H9 (cell line): ENCODE data around the gene IFNG-AS1. TPM values are rescaled to one million over a fixed set of nuclear protein-coding genes. Genes with fewer than 3 reads are reported as not detected.

Experiments used
- DNase-seq: peaks from one replicate; pipeline ENCODE4 v3.0.0-alpha.2; 2017
- H2AFZ ChIP-seq: one replicate; pipeline ENCODE4 v1.6.1; 2013; ENCODE audit warnings: mild to moderate bottlenecking, low read length, control low read depth, moderate library complexity
- H2AK5ac ChIP-seq: 2 replicates; pipeline ENCODE4 v1.6.1; 2013; ENCODE audit warnings: low read length, control low read depth, mixed read lengths; ENCODE audit not compliant: insufficient read length
- H2BK120ac ChIP-seq: one replicate; pipeline ENCODE4 v1.6.1; 2013; ENCODE audit warnings: low read depth, mild to moderate bottlenecking, low read length, control low read depth, inconsistent platforms; ENCODE audit not compliant: poor library complexity, severe bottlenecking
- H2BK12ac ChIP-seq: 2 replicates; pipeline ENCODE4 v1.6.1; 2013; ENCODE audit warnings: low read length, control low read depth, mixed read lengths, low read depth; ENCODE audit not compliant: insufficient read length
- H2BK15ac ChIP-seq: 2 replicates; pipeline ENCODE4 v1.6.1; 2013; ENCODE audit warnings: low read depth, low read length, control low read depth
- H2BK20ac ChIP-seq: one replicate; pipeline ENCODE4 v1.6.1; 2013; ENCODE audit warnings: low read depth, mild to moderate bottlenecking, low read length, control low read depth, inconsistent platforms; ENCODE audit not compliant: poor library complexity, severe bottlenecking
- H2BK5ac ChIP-seq: 2 replicates; pipeline ENCODE4 v1.6.1; 2013; ENCODE audit warnings: low read length, control low read depth, mixed read lengths; ENCODE audit not compliant: insufficient read length
- H3K14ac ChIP-seq: 2 replicates; pipeline ENCODE4 v1.6.1; 2013; ENCODE audit warnings: low read length, control low read depth; ENCODE audit not compliant: insufficient read depth
- H3K18ac ChIP-seq: 2 replicates; pipeline ENCODE4 v1.6.1; 2013; ENCODE audit warnings: low read depth, mild to moderate bottlenecking, mixed read lengths, low read length, control low read depth; ENCODE audit not compliant: insufficient read length
- H3K23ac ChIP-seq: 2 replicates; pipeline ENCODE4 v1.6.1; 2013; ENCODE audit warnings: low read length, control low read depth, mixed read lengths, low read depth; ENCODE audit not compliant: insufficient read length
- H3K23me2 ChIP-seq: 2 replicates; pipeline ENCODE4 v1.6.1; 2013; ENCODE audit warnings: low read depth, mild to moderate bottlenecking, mixed read lengths, low read length, control low read depth; ENCODE audit not compliant: insufficient read length, poor library complexity, severe bottlenecking
- H3K27ac ChIP-seq: 2 replicates; pipeline ENCODE4 v1.5.1; 2013; ENCODE audit warnings: low read length, control low read depth, mixed read lengths, low read depth; ENCODE audit not compliant: insufficient read length
- H3K27me3 ChIP-seq: 2 replicates; pipeline ENCODE4 v1.6.1; 2013; ENCODE audit warnings: low read length, control low read depth, inconsistent platforms; ENCODE audit not compliant: insufficient read depth
- H3K4ac ChIP-seq: 2 replicates; pipeline ENCODE4 v1.6.1; 2013; ENCODE audit warnings: low read depth, mild to moderate bottlenecking, control low read depth, inconsistent platforms, low read length, moderate library complexity
- H3K4me1 ChIP-seq: 2 replicates; pipeline ENCODE4 v1.6.1; 2013; ENCODE audit warnings: low read length, control low read depth, inconsistent platforms; ENCODE audit not compliant: insufficient read depth
- H3K4me2 ChIP-seq: 2 replicates; pipeline ENCODE4 v1.6.1; 2013; ENCODE audit warnings: low read length, control low read depth, mixed read lengths; ENCODE audit not compliant: insufficient read length, insufficient read depth
- H3K56ac ChIP-seq: 2 replicates; pipeline ENCODE4 v1.6.1; 2013; ENCODE audit warnings: low read depth, mild to moderate bottlenecking, mixed read lengths, low read length, control low read depth; ENCODE audit not compliant: insufficient read length
- H3K79me1 ChIP-seq: 2 replicates; pipeline ENCODE4 v1.6.1; 2013; ENCODE audit warnings: low read depth, mild to moderate bottlenecking, moderate library complexity, low read length, control low read depth, inconsistent platforms; ENCODE audit not compliant: insufficient read depth, poor library complexity, severe bottlenecking
- H3K79me2 ChIP-seq: 2 replicates; pipeline ENCODE4 v1.6.1; 2013; ENCODE audit warnings: low read length, control low read depth, inconsistent platforms; ENCODE audit not compliant: insufficient read depth
- H3K9ac ChIP-seq: 2 replicates; pipeline ENCODE4 v1.6.1; 2013; ENCODE audit warnings: low read length, control low read depth, mixed read lengths; ENCODE audit not compliant: insufficient read length; ENCODE audit errors: extremely low read depth
- H3K9me3 ChIP-seq: one replicate; pipeline ENCODE4 v1.6.1; 2013; ENCODE audit warnings: low read depth, low read length, inconsistent platforms; ENCODE audit not compliant: control insufficient read depth
- H3T11ph ChIP-seq: one replicate; pipeline ENCODE4 v1.6.1; 2013; ENCODE audit warnings: mild to moderate bottlenecking, low read length, control low read depth, inconsistent platforms
- H4K20me1 ChIP-seq: one replicate; pipeline ENCODE4 v1.6.1; 2013; ENCODE audit not compliant: control insufficient read depth, insufficient read length, insufficient read depth
- H4K5ac ChIP-seq: 2 replicates; pipeline ENCODE4 v1.6.1; 2013; ENCODE audit warnings: low read depth, mild to moderate bottlenecking, mixed read lengths, low read length, control low read depth; ENCODE audit not compliant: insufficient read length
- H4K8ac ChIP-seq: replicated peaks from 2 replicates; pipeline ENCODE4 v1.6.1; 2013; ENCODE audit warnings: low read length, control low read depth, mixed read lengths, low read depth; ENCODE audit not compliant: insufficient read length
- H4K91ac ChIP-seq: 2 replicates; pipeline ENCODE4 v1.6.1; 2013; ENCODE audit warnings: low read depth, mild to moderate bottlenecking, moderate library complexity, mixed read lengths, low read length, control low read depth; ENCODE audit not compliant: insufficient read length
- H3K27ac Mint-ChIP-seq, 3 experiments: 2 replicates in 2 of 3; 3 replicates in 1 of 3; pipeline ENCODE4 v1.8.0; 2020 to 2021; ENCODE audit warnings: mixed read lengths in 3 of 3, mild to moderate bottlenecking in 1 of 3, moderate library complexity in 1 of 3
- H3K27me3 Mint-ChIP-seq: 2 replicates; pipeline ENCODE4 v1.8.0; 2021; ENCODE audit warnings: low read depth, mild to moderate bottlenecking, moderate library complexity, mixed read lengths
- H3K36me3 Mint-ChIP-seq, 3 experiments: 2 replicates in 2 of 3; 3 replicates in 1 of 3; pipeline ENCODE4 v1.8.0; 2020 to 2021; ENCODE audit warnings: low read depth in 3 of 3, mixed read lengths in 3 of 3; ENCODE audit not compliant: insufficient read depth in 1 of 3
- H3K4me1 Mint-ChIP-seq, 2 experiments: 2 replicates each; pipeline ENCODE4 v1.8.0; 2020; ENCODE audit warnings: mixed read lengths in 2 of 2
- H3K4me3 Mint-ChIP-seq, 2 experiments: 2 replicates in 1 of 2; 3 replicates in 1 of 2; pipeline ENCODE4 v1.8.0; 2020 to 2021; ENCODE audit warnings: mild to moderate bottlenecking in 2 of 2, mixed read lengths in 2 of 2, moderate library complexity in 1 of 2
- H3K9me3 Mint-ChIP-seq, 2 experiments: 2 replicates in 1 of 2; 3 replicates in 1 of 2; pipeline ENCODE4 v1.8.0; 2020; ENCODE audit warnings: mild to moderate bottlenecking in 2 of 2, mixed read lengths in 2 of 2, moderate library complexity in 1 of 2
- total RNA-seq: library from RNA; stranded (reverse); gene quantifications from 2 replicates; pipeline ENCODE4 v1.2.1, GENCODE V29; 2021
- TF ChIP-seq, protein P1 (sequence below): fragments of 200-600 bp; sonication (generic); conservative IDR thresholded peaks from 3 replicates; pipeline ENCODE4 v1.8.0; 2021; ENCODE audit warnings: antibody characterized with exemption, mild to moderate bottlenecking

Gene IFNG-AS1
- total RNA-seq, 1 experiment from 2014 or later = not detected

DNA sequence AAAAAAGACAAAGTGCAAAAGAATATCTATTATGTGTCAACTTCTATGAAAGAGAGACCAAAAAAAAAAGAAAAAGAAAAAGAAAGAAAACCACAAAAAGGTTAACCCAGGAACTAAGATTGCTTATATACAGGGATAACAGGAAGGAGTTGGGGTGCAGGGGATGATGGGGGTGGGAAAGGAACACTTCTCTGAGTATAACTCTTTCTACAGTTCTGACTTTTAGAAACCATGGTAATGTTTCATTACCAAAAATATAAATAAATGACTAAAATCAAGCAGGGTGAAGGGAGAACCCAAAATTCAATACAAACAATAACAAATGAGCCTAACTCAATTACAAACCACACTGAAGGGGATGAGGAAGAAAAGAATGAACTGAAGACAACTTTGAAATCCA is 9.1 kb downstream of the IFNG-AS1 start:
- Histone ChIP-seq H2BK15ac (no peak overlapping the region), H2BK120ac (no peak overlapping the region), H3K18ac (no peak overlapping the region), H2BK20ac (no peak overlapping the region), H3K4me2 (no peak overlapping the region), H2BK12ac (no peak overlapping the region), H3K9ac (no peak overlapping the region), H2AFZ (no peak overlapping the region), H3T11ph (no peak overlapping the region), H3K14ac (no peak overlapping the region), H4K20me1 (no peaks in the 10 kb centered on the region), H3K4me1 (no peaks in the 10 kb centered on the region), H3K23me2 (no peaks in the 10 kb centered on the region), H3K9me3 (no peaks in the 10 kb centered on the region), H4K91ac (no peak overlapping the region), H2BK5ac (no peak overlapping the region), H3K23ac (no peak overlapping the region), H3K56ac (no peak overlapping the region), H2AK5ac (no peak overlapping the region), H4K8ac (no peak overlapping the region), H4K5ac (no peak overlapping the region), H3K79me2 (no peaks in the 10 kb centered on the region), H3K4ac (no peak overlapping the region), H3K27ac (no peak overlapping the region), H3K79me1 (no peaks in the 10 kb centered on the region), H3K27me3 (no peaks in the 10 kb centered on the region)
- no peak overlapping the region for H3K27ac Mint-ChIP-seq
- TF ChIP-seq, protein P1, sequence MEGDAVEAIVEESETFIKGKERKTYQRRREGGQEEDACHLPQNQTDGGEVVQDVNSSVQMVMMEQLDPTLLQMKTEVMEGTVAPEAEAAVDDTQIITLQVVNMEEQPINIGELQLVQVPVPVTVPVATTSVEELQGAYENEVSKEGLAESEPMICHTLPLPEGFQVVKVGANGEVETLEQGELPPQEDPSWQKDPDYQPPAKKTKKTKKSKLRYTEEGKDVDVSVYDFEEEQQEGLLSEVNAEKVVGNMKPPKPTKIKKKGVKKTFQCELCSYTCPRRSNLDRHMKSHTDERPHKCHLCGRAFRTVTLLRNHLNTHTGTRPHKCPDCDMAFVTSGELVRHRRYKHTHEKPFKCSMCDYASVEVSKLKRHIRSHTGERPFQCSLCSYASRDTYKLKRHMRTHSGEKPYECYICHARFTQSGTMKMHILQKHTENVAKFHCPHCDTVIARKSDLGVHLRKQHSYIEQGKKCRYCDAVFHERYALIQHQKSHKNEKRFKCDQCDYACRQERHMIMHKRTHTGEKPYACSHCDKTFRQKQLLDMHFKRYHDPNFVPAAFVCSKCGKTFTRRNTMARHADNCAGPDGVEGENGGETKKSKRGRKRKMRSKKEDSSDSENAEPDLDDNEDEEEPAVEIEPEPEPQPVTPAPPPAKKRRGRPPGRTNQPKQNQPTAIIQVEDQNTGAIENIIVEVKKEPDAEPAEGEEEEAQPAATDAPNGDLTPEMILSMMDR = no peak
- H3K4me3 Mint-ChIP-seq = no peak overlapping the region
- H3K4me1 Mint-ChIP-seq = no peaks in the 10 kb centered on the region
- DNase-seq = no peak
- no peaks in the 10 kb centered on the region; a peak in 1 of 5 replicates for H3K9me3 Mint-ChIP-seq
- no peaks in the 10 kb centered on the region for H3K36me3 Mint-ChIP-seq
- H3K27me3 Mint-ChIP-seq = no peaks in the 10 kb centered on the region
